SK-N-SH treated with all-trans-retinoic acid at 6 μM for 48 hours (cell line): ENCODE results near the gene DDN.

Experiments
- ATAC-seq: fragments of 200-7000 bp; cut with Tn5 transposase; 3 replicates; pipeline ENCODE4 v1.9.1; 2020; ENCODE audit warnings: mild to moderate bottlenecking, moderate library complexity
- ARNTL ChIP-seq: fragments of 450-650 bp; formaldehyde crosslinking; IDR thresholded peaks from 2 replicates; pipeline ENCODE4 v1.5.0; 2020; ENCODE audit warnings: low read depth, mild to moderate bottlenecking, moderate library complexity, borderline replicate concordance
- BACH2 ChIP-seq: fragments of 250-450 bp; sonication (Bioruptor Pico); IDR thresholded peaks from 2 replicates; pipeline ENCODE4 v1.9.0; 2021; ENCODE audit warnings: mild to moderate bottlenecking, borderline replicate concordance
- CSDC2 ChIP-seq: fragments of 250-450 bp; sonication (Bioruptor Pico); IDR thresholded peaks from 2 replicates; pipeline ENCODE4 v1.5.0; 2020; ENCODE audit warnings: mild to moderate bottlenecking, moderate library complexity
- ESRRG ChIP-seq: fragments of 250-450 bp; sonication (Bioruptor Pico); IDR thresholded peaks from 2 replicates; pipeline ENCODE4 v1.6.1; 2021; ENCODE audit warnings: mild to moderate bottlenecking
- GLIS3 ChIP-seq: fragments of 250-450 bp; sonication (Bioruptor Pico); IDR thresholded peaks from 2 replicates; pipeline ENCODE4 v1.5.0; 2020; ENCODE audit warnings: mild to moderate bottlenecking, moderate library complexity
- ISL1 ChIP-seq: fragments of 250-450 bp; sonication (Bioruptor Pico); IDR thresholded peaks from 2 replicates; pipeline ENCODE4 v2.1.2; 2022; ENCODE audit warnings: mild to moderate bottlenecking, moderate library complexity
- OSR1 ChIP-seq: fragments of 250-450 bp; sonication (Bioruptor Pico); IDR thresholded peaks from 2 replicates; pipeline ENCODE4 v1.8.0; 2022; ENCODE audit warnings: moderate library complexity, mild to moderate bottlenecking, inconsistent platforms
- PPARA ChIP-seq: fragments of 250-450 bp; sonication (Bioruptor Pico); IDR thresholded peaks from 2 replicates; pipeline ENCODE4 v1.5.0; 2020; ENCODE audit warnings: mild to moderate bottlenecking, borderline replicate concordance
- RARB ChIP-seq: fragments of 250-450 bp; sonication (Bioruptor Pico); IDR thresholded peaks from 2 replicates; pipeline ENCODE4 v1.8.0; 2021; ENCODE audit warnings: mild to moderate bottlenecking, moderate library complexity
- SNAI2 ChIP-seq: fragments of 250-450 bp; sonication (Bioruptor Pico); IDR thresholded peaks from 2 replicates; pipeline ENCODE4 v1.5.0; 2020; ENCODE audit warnings: mild to moderate bottlenecking, moderate library complexity
- TCF4 ChIP-seq: fragments of 250-450 bp; sonication (Bioruptor Pico); IDR thresholded peaks from 2 replicates; pipeline ENCODE4 v1.8.0; 2021; ENCODE audit warnings: mild to moderate bottlenecking, moderate library complexity, borderline replicate concordance
- TOX ChIP-seq: fragments of 250-450 bp; sonication (Bioruptor Pico); IDR thresholded peaks from 2 replicates; pipeline ENCODE4 v1.8.0; 2021; ENCODE audit warnings: mild to moderate bottlenecking, moderate library complexity, borderline replicate concordance
- ZFP3 ChIP-seq: fragments of 250-450 bp; sonication (Bioruptor Pico); IDR thresholded peaks from 2 replicates; pipeline ENCODE4 v1.5.0; 2020; ENCODE audit warnings: mild to moderate bottlenecking, moderate library complexity
- ZFP30 ChIP-seq: fragments of 450-650 bp; formaldehyde crosslinking; IDR thresholded peaks from 2 replicates; pipeline ENCODE4 v1.5.0; 2022; ENCODE audit warnings: mild to moderate bottlenecking, moderate library complexity
- ZNF565 ChIP-seq: fragments of 450-650 bp; formaldehyde crosslinking; conservative IDR thresholded peaks from 2 replicates; pipeline ENCODE4 v1.5.0; 2020; ENCODE audit warnings: low read depth, mild to moderate bottlenecking, moderate library complexity
- ZNF70 ChIP-seq: fragments of 450-650 bp; formaldehyde crosslinking; IDR thresholded peaks from 2 replicates; pipeline ENCODE4 v1.5.0; 2020; ENCODE audit warnings: mild to moderate bottlenecking, moderate library complexity
- ZNF8 ChIP-seq: fragments of 450-650 bp; formaldehyde crosslinking; IDR thresholded peaks from 2 replicates; pipeline ENCODE4 v1.5.0; 2020; ENCODE audit warnings: mild to moderate bottlenecking, moderate library complexity
- TF ChIP-seq, protein P1 (sequence below): fragments of 250-450 bp; sonication (Bioruptor Pico); IDR thresholded peaks from 2 replicates; pipeline ENCODE4 v1.8.0; 2020; ENCODE audit warnings: mild to moderate bottlenecking, moderate library complexity, borderline replicate concordance
- TF ChIP-seq, protein P2 (sequence below): fragments of 250-450 bp; sonication (Bioruptor Pico); IDR thresholded peaks from 2 replicates; pipeline ENCODE4 v1.5.1; 2020; ENCODE audit warnings: low read depth, mild to moderate bottlenecking, moderate library complexity
- TF ChIP-seq, protein P3 (sequence below): fragments of 250-450 bp; sonication (Bioruptor Pico); IDR thresholded peaks from 2 replicates; pipeline ENCODE4 v1.8.0; 2021; ENCODE audit warnings: low read depth, mild to moderate bottlenecking, moderate library complexity, borderline replicate concordance
- TF ChIP-seq, protein P4 (sequence below): fragments of 250-450 bp; sonication (Bioruptor Pico); IDR thresholded peaks from 2 replicates; pipeline ENCODE4 v1.5.1; 2021; ENCODE audit warnings: mild to moderate bottlenecking, moderate library complexity
- TF ChIP-seq, protein P5 (sequence below): fragments of 250-450 bp; sonication (Bioruptor Pico); IDR thresholded peaks from 2 replicates; pipeline ENCODE4 v1.5.0; 2020; ENCODE audit warnings: mild to moderate bottlenecking, moderate library complexity

The DDN gene

DNA sequence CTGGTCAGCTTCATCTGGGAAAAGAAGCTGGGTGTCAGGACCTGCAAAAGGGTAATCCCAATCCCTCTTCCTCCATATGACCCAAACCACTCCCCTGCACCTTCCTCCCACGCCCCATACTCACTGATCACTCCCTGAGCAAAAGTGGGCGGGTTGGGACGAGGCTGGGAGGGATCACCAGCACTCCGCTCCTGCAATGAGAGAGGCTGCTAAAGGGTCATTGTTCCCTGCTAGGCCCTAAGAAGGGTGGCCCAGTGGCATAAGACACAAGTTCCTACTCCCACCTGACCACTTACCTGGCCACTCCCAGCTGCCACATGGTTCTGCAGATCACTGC lies 35.1 kb upstream of the DDN start (continued):
- TF ChIP-seq, protein P1, sequence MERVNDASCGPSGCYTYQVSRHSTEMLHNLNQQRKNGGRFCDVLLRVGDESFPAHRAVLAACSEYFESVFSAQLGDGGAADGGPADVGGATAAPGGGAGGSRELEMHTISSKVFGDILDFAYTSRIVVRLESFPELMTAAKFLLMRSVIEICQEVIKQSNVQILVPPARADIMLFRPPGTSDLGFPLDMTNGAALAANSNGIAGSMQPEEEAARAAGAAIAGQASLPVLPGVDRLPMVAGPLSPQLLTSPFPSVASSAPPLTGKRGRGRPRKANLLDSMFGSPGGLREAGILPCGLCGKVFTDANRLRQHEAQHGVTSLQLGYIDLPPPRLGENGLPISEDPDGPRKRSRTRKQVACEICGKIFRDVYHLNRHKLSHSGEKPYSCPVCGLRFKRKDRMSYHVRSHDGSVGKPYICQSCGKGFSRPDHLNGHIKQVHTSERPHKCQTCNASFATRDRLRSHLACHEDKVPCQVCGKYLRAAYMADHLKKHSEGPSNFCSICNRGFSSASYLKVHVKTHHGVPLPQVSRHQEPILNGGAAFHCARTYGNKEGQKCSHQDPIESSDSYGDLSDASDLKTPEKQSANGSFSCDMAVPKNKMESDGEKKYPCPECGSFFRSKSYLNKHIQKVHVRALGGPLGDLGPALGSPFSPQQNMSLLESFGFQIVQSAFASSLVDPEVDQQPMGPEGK (CRISPR knock-in tag), result no peak
- no peak for TF ChIP-seq ESRRG
- TF ChIP-seq OSR1 (CRISPR knock-in tag), result no peak

DNA sequence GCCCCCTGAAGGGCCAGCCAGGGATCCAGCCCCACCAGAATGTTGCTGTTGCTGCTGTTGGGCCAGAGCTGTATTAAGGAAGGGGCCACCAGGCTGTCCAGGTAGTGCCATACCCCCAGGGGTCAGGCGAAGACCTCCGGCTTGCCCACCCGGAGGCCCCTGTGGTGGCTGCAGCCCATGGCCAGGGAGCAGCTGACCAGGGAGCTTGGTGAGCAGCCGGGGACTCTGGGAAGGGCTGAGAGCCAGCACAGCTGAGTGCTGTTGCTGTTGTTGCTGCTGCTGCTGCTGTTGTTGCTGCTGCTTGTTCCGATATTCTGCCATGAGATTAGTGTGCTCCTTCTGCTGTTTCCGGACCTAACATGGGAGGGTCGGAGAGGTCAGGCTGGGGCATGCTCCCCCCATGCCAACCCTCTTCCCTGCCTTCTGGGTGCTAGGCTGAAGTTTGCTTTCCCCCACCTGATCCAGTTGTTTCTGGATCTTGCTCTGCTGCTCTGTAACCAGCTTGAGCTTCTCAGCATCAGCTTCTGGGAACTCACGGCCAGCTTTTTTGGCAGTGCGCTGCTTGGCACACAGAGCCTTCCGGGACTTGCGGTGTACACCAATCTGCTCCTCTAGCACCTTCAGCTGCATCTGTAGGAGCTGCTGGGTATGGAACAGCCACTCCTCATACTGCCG lies 34.6 kb upstream of the DDN start:
- no peak for ATAC-seq
- TF ChIP-seq ARNTL (CRISPR knock-in tag), result no peak
- TF ChIP-seq ZNF565, result no peak
- TF ChIP-seq ISL1 (CRISPR knock-in tag), result no peak
- no peak for TF ChIP-seq ZNF70 (CRISPR knock-in tag)
- no peak for TF ChIP-seq GLIS3 (CRISPR knock-in tag)
- no peak for TF ChIP-seq OSR1 (CRISPR knock-in tag)
- no peak for TF ChIP-seq ESRRG
- TF ChIP-seq ZFP3 (CRISPR knock-in tag), result no peak
- TF ChIP-seq, protein P1 (CRISPR knock-in tag), result no peak
- no peak for TF ChIP-seq ZNF8 (CRISPR knock-in tag)
- no peak for TF ChIP-seq BACH2 (CRISPR knock-in tag)
- TF ChIP-seq, protein P2, sequence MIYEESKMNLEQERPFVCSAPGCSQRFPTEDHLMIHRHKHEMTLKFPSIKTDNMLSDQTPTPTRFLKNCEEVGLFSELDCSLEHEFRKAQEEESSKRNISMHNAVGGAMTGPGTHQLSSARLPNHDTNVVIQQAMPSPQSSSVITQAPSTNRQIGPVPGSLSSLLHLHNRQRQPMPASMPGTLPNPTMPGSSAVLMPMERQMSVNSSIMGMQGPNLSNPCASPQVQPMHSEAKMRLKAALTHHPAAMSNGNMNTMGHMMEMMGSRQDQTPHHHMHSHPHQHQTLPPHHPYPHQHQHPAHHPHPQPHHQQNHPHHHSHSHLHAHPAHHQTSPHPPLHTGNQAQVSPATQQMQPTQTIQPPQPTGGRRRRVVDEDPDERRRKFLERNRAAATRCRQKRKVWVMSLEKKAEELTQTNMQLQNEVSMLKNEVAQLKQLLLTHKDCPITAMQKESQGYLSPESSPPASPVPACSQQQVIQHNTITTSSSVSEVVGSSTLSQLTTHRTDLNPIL (CRISPR knock-in tag), result no peak
- TF ChIP-seq, protein P3, sequence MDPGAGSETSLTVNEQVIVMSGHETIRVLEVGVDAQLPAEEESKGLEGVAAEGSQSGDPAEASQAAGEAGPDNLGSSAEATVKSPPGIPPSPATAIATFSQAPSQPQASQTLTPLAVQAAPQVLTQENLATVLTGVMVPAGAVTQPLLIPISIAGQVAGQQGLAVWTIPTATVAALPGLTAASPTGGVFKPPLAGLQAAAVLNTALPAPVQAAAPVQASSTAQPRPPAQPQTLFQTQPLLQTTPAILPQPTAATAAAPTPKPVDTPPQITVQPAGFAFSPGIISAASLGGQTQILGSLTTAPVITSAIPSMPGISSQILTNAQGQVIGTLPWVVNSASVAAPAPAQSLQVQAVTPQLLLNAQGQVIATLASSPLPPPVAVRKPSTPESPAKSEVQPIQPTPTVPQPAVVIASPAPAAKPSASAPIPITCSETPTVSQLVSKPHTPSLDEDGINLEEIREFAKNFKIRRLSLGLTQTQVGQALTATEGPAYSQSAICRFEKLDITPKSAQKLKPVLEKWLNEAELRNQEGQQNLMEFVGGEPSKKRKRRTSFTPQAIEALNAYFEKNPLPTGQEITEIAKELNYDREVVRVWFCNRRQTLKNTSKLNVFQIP (CRISPR knock-in tag), result no peak
- TF ChIP-seq SNAI2 (CRISPR knock-in tag), result no peak
- TF ChIP-seq RARB (CRISPR knock-in tag), result no peak
- TF ChIP-seq PPARA (CRISPR knock-in tag), result no peak
- no peak for TF ChIP-seq CSDC2
- TF ChIP-seq ZFP30 (CRISPR knock-in tag), result no peak
- TF ChIP-seq, protein P4, sequence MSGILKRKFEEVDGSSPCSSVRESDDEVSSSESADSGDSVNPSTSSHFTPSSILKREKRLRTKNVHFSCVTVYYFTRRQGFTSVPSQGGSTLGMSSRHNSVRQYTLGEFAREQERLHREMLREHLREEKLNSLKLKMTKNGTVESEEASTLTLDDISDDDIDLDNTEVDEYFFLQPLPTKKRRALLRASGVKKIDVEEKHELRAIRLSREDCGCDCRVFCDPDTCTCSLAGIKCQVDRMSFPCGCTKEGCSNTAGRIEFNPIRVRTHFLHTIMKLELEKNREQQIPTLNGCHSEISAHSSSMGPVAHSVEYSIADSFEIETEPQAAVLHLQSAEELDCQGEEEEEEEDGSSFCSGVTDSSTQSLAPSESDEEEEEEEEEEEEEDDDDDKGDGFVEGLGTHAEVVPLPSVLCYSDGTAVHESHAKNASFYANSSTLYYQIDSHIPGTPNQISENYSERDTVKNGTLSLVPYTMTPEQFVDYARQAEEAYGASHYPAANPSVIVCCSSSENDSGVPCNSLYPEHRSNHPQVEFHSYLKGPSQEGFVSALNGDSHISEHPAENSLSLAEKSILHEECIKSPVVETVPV, result no peak
- no peak for TF ChIP-seq TOX

DNA sequence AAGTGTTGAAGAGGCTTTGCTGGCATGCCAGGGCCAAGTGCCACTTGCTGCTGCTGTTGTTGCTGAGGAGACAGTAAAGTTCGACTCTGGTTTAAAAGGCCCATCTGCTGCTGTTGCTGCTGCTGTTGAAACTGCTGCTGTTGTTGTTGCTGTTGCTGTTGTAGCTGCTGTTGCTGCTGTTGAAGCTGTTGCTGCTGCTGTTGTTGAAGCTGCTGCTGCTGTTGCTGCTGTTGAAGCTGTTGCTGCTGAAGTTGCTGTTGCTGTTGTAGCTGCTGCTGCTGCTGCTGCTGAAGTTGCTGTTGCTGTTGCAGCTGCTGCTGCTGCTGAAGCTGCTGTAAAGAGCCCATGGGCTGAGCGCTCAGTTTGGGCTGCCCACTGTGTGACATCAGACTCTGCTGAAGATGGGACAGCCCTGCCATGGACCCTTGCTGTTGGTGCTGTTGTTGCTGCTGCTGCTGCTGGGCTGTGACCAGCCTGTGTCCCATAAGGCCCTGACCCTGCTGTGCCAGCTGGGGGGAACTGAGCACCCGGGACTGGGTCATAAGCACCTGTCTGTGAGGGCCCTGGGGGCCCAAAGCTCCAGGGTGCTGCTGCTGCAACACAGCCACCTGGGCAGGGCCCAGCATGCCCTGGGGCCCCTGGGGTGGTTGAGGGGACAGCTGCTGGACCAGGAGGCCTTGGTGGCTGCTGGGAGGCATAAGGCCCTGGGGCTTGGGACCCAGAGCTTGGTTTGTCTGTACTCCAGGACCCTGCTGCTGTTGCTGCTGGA lies 33.7 kb upstream of the DDN start:
- no peak for ATAC-seq
- TF ChIP-seq RARB (CRISPR knock-in tag) (no peak), ZNF565 (no peak), ZFP3 (CRISPR knock-in tag) (no peak), TCF4 (CRISPR knock-in tag) (no peak), ISL1 (CRISPR knock-in tag) (no peak), ZNF8 (CRISPR knock-in tag) (no peak), GLIS3 (CRISPR knock-in tag) (no peak), OSR1 (CRISPR knock-in tag) (no peak), SNAI2 (CRISPR knock-in tag) (no peak), PPARA (CRISPR knock-in tag) (no peak), ZFP30 (CRISPR knock-in tag) (no peak)
- TF ChIP-seq, protein P3 (CRISPR knock-in tag), result no peak
- TF ChIP-seq, protein P5, sequence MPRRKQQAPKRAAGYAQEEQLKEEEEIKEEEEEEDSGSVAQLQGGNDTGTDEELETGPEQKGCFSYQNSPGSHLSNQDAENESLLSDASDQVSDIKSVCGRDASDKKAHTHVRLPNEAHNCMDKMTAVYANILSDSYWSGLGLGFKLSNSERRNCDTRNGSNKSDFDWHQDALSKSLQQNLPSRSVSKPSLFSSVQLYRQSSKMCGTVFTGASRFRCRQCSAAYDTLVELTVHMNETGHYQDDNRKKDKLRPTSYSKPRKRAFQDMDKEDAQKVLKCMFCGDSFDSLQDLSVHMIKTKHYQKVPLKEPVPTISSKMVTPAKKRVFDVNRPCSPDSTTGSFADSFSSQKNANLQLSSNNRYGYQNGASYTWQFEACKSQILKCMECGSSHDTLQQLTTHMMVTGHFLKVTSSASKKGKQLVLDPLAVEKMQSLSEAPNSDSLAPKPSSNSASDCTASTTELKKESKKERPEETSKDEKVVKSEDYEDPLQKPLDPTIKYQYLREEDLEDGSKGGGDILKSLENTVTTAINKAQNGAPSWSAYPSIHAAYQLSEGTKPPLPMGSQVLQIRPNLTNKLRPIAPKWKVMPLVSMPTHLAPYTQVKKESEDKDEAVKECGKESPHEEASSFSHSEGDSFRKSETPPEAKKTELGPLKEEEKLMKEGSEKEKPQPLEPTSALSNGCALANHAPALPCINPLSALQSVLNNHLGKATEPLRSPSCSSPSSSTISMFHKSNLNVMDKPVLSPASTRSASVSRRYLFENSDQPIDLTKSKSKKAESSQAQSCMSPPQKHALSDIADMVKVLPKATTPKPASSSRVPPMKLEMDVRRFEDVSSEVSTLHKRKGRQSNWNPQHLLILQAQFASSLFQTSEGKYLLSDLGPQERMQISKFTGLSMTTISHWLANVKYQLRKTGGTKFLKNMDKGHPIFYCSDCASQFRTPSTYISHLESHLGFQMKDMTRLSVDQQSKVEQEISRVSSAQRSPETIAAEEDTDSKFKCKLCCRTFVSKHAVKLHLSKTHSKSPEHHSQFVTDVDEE (CRISPR knock-in tag), result no peak
- TF ChIP-seq, protein P2 (CRISPR knock-in tag), result no peak
